HepG2 (cell line): Measurements from ENCODE around the gene RETREG2. TPM values are rescaled to one million over a fixed set of nuclear protein-coding genes. Genes with fewer than 3 reads are reported as not detected.

Source experiments
- ATM ChIP-seq: fragments of 450-650 bp; IDR thresholded peaks from 2 replicates; pipeline ENCODE4 v1.7.1; 2017; ENCODE audit warnings: mild to moderate bottlenecking, borderline replicate concordance
- CREB1 ChIP-seq, 2 experiments: fragments of 450-650 bp in 1 of 2; IDR thresholded peaks; 2 replicates each; pipeline ENCODE4 v1.6.1; 2016 to 2017; ENCODE audit warnings: control low read depth in 1 of 2, mild to moderate bottlenecking in 1 of 2, missing compliant biosample characterization in 1 of 2, missing genetic modification characterization in 1 of 2
- DNMT1 ChIP-seq: sonication (generic); formaldehyde crosslinking; IDR thresholded peaks from 2 replicates; pipeline ENCODE4 v1.5.1; 2020; ENCODE audit warnings: mild to moderate bottlenecking, missing genetic modification reagents
- EEA1 ChIP-seq: sonication (generic); formaldehyde crosslinking; IDR thresholded peaks from 2 replicates; pipeline ENCODE4 v1.5.1; 2020; ENCODE audit warnings: mild to moderate bottlenecking, missing genetic modification reagents, borderline replicate concordance
- ERF ChIP-seq: IDR thresholded peaks from 2 replicates; pipeline ENCODE4 v1.6.1; 2018; ENCODE audit warnings: missing biosample characterization, missing genetic modification reagents
- GFI1 ChIP-seq: sonication (generic); formaldehyde crosslinking; IDR thresholded peaks from 2 replicates; pipeline ENCODE4 v1.5.0; 2020; ENCODE audit warnings: missing genetic modification reagents, mild to moderate bottlenecking, borderline replicate concordance
- HOXA5 ChIP-seq: sonication (generic); formaldehyde crosslinking; IDR thresholded peaks from 2 replicates; pipeline ENCODE4 v1.4.0; 2020; ENCODE audit warnings: missing genetic modification reagents
- KDM3A ChIP-seq: IDR thresholded peaks from 2 replicates; pipeline ENCODE4 v1.6.1; 2018; ENCODE audit warnings: low read depth, missing compliant biosample characterization
- MBNL3 ChIP-seq: fragments of 250-450 bp; sonication (Bioruptor Pico); conservative IDR thresholded peaks from 2 replicates; pipeline ENCODE4 v1.8.0; 2022; ENCODE audit warnings: mild to moderate bottlenecking, inconsistent platforms
- PPARG ChIP-seq: conservative IDR thresholded peaks from 2 replicates; pipeline ENCODE4 v1.6.1; 2016; ENCODE audit warnings: missing biosample characterization, missing genetic modification reagents
- RELA ChIP-seq: sonication (generic); formaldehyde crosslinking; IDR thresholded peaks from 2 replicates; pipeline ENCODE4 v1.4.0; 2020; ENCODE audit warnings: missing genetic modification reagents
- RFXANK ChIP-seq: IDR thresholded peaks from 2 replicates; pipeline ENCODE4 v1.6.1; 2016
- SATB2 ChIP-seq: sonication (generic); formaldehyde crosslinking; IDR thresholded peaks from 2 replicates; pipeline ENCODE4 v1.5.0; 2020; ENCODE audit warnings: missing genetic modification reagents
- SETDB1 ChIP-seq: sonication (generic); formaldehyde crosslinking; IDR thresholded peaks from 2 replicates; pipeline ENCODE4 v1.5.1; 2020; ENCODE audit warnings: missing genetic modification reagents, mild to moderate bottlenecking, borderline replicate concordance
- SMARCE1 ChIP-seq: fragments of 450-650 bp; IDR thresholded peaks from 2 replicates; pipeline ENCODE4 v1.6.1; 2017; ENCODE audit warnings: borderline replicate concordance
- ZNF224 ChIP-seq: sonication (generic); formaldehyde crosslinking; IDR thresholded peaks from 2 replicates; pipeline ENCODE4 v1.5.0; 2020; ENCODE audit warnings: mild to moderate bottlenecking, missing genetic modification reagents
- ZNF274 ChIP-seq: sonication (generic); formaldehyde crosslinking; IDR thresholded peaks from 2 replicates; pipeline ENCODE4 v1.5.1; 2020; ENCODE audit warnings: mild to moderate bottlenecking, missing genetic modification reagents
- ZNF512 ChIP-seq: sonication (generic); formaldehyde crosslinking; IDR thresholded peaks from 2 replicates; pipeline ENCODE4 v1.4.0; 2020; ENCODE audit warnings: mild to moderate bottlenecking, missing genetic modification reagents
- ZNF569 ChIP-seq: sonication (generic); formaldehyde crosslinking; IDR thresholded peaks from 2 replicates; pipeline ENCODE4 v1.5.0; 2020; ENCODE audit warnings: mild to moderate bottlenecking, missing genetic modification reagents, moderate library complexity, borderline replicate concordance
- ZNF597 ChIP-seq: sonication (generic); formaldehyde crosslinking; IDR thresholded peaks from 2 replicates; pipeline ENCODE4 v1.5.0; 2020; ENCODE audit warnings: missing genetic modification reagents
- ZNF652 ChIP-seq: IDR thresholded peaks from 2 replicates; pipeline ENCODE4 v1.6.1; 2016; ENCODE audit warnings: low read depth, borderline replicate concordance
- ZNF710 ChIP-seq: sonication (generic); formaldehyde crosslinking; IDR thresholded peaks from 2 replicates; pipeline ENCODE4 v1.5.0; 2020; ENCODE audit warnings: mild to moderate bottlenecking, missing genetic modification reagents, borderline replicate concordance
- ZNF891 ChIP-seq: sonication (generic); formaldehyde crosslinking; IDR thresholded peaks from 2 replicates; pipeline ENCODE4 v1.5.0; 2020; ENCODE audit warnings: mild to moderate bottlenecking, missing genetic modification reagents
- polyA plus RNA-seq, 8 experiments: library from polyadenylated mRNA; depleted of rRNA in 3 of 8; stranded (reverse) in 7 of 8; unstranded in 1 of 8; fragments of >200 nt; fragmentation: Illumina TruSeq in 4 of 8; extraction: Trizol in 4 of 8; gene quantifications; 2 replicates each; pipeline versions ENCODE4 v1.2.1 to v1.2.3, GENCODE V29; 2011 to 2016; ENCODE audit warnings: low read depth in 4 of 8, missing spikeins in 1 of 8, mixed read lengths in 1 of 8; ENCODE audit not compliant: insufficient read depth in 1 of 8
- total RNA-seq, 5 experiments: library from RNA; depleted of rRNA; stranded (reverse); fragments of >200 nt; fragmentation: Illumina TruSeq; extraction: Trizol; gene quantifications; 2 replicates each; pipeline ENCODE4 v1.2.3, GENCODE V29; 2016; ENCODE audit warnings: low read depth in 1 of 5

Gene RETREG2
- total and polyA plus RNA-seq, 2 of the 13 experiments (the other 11 are each of a cell fraction or from before 2014, with no cell fraction given), result 86.0 to 134 TPM

- TF ChIP-seq ZNF224 (CRISPR knock-in tag) (peak; percentile 67; the same call in 1 of the 2 replicates), GFI1 (CRISPR knock-in tag) (no peak; the same call in 1 of the 2 replicates), ZNF891 (peak; percentile 77; the same call in 1 of the 2 replicates), KDM3A (CRISPR knock-in tag) (no peak), ZNF569 (CRISPR knock-in tag) (no peak), MBNL3 (CRISPR knock-in tag) (no peak), ZNF652 (no peak; the same call in 1 of the 2 replicates), ZNF512 (CRISPR knock-in tag) (no peak), EEA1 (no peak; the same call in 1 of the 2 replicates), ZNF597 (no peak), ERF (CRISPR knock-in tag) (peak; percentile 96), ATM (no peak), SETDB1 (CRISPR knock-in tag) (no peak), SATB2 (CRISPR knock-in tag) (0 out of 2 replicates have a peak, but pooled peaks have one; percentile 35), ZNF710 (CRISPR knock-in tag) (peak; percentile 72), SMARCE1 (no peak), RFXANK (no peak; the same call in 1 of the 2 replicates), HOXA5 (no peak; the same call in 1 of the 2 replicates), PPARG (CRISPR knock-in tag) (no peak), DNMT1 (CRISPR knock-in tag) (no peak), ZNF274 (CRISPR knock-in tag) (no peak), CREB1 (IDR thresholded peaks at IDR 0.05) (peak; percentile 97), CREB1 (CRISPR knock-in tag; IDR thresholded peaks at IDR 0.05) (no peak), RELA (CRISPR knock-in tag) (peak; percentile 76; the same call in 1 of the 2 replicates)
Measured at GRCh38 chr2:219206328-219207133, 28.5 kb downstream of the RETREG2 start, which contains the start of gene ZFAND2B (continued).
